AML-193 (cell line): Measurements from ENCODE around the gene MTHFD1L.
"Not testable (repeated sequence)": the region's sequence is repeated elsewhere in the genome, so short reads cannot be mapped to it uniquely, and the experiment has no call there.

ENCODE experiments used
- DNase-seq, 2 experiments: peaks; one replicate each; lab custom pipeline; 2025; lab: John Stamatoyannopoulos, UW

MTHFD1L gene

DNA sequence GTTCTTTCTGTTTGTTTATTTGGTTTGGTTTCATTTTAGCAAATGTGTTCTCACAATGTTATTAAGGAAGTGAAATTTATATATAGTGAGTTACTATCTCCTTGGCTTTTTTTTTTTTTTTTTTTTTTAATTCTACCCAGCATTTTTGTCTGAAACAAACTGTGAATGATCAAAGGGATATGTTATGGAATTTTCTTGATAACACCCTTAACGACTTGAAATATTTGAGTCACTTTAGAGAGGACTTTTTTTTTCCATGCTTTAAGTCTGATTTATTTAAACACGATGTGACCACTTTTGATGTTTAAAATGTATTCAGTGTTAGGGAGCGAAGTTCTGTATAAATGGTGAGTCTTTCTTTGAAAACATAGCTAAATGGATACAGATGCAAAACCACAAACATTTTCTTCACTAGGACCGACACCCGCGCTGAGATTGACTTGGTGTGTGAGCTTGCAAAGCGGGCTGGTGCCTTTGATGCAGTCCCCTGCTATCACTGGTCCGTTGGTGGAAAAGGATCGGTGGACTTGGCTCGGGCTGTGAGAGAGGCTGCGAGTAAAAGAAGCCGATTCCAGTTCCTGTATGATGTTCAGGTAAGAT lies 149.7 kb downstream of the MTHFD1L start:
- no peak for DNase-seq

DNA sequence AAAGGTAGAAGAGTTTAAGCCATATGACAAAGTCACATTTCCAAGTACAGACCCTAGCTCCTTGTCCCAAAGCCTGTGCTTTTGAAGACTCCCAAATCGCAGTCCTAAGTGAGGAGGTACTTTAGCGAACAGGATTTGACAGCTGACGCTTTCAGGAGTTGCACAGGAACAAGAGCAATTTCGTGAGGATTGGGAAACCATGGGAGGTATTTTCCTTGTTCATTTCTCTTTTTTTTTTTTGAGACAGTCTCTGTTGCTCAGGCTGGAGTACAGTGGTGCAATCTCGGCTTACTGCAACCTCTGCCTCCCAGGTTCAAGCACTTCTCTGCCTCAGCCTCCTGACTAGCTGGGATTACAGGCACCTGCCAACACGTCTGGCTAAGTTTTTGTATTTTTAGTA lies 150.6 kb downstream of the MTHFD1L start:
- DNase-seq, result no peak

DNA sequence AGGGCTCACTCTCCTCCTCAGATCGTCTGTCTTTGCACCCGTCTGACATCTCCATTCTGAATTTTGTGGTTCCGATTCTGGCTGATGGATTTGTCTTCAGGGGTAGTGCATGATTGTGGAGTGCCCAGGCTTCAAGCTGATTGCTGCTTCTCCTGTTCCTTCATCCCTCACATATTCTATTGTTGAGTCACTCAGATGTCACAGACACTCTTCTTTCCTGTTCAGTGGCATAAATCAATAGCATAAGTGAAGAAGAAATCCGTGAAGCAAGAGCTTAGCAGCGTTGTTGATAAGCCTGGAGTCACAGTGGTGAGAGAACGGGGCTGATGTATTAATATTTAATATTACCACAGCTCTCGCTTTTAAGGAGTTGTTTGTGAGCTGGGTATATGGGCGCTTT lies 152.5 kb downstream of the MTHFD1L start:
- DNase-seq, result no peak

DNA sequence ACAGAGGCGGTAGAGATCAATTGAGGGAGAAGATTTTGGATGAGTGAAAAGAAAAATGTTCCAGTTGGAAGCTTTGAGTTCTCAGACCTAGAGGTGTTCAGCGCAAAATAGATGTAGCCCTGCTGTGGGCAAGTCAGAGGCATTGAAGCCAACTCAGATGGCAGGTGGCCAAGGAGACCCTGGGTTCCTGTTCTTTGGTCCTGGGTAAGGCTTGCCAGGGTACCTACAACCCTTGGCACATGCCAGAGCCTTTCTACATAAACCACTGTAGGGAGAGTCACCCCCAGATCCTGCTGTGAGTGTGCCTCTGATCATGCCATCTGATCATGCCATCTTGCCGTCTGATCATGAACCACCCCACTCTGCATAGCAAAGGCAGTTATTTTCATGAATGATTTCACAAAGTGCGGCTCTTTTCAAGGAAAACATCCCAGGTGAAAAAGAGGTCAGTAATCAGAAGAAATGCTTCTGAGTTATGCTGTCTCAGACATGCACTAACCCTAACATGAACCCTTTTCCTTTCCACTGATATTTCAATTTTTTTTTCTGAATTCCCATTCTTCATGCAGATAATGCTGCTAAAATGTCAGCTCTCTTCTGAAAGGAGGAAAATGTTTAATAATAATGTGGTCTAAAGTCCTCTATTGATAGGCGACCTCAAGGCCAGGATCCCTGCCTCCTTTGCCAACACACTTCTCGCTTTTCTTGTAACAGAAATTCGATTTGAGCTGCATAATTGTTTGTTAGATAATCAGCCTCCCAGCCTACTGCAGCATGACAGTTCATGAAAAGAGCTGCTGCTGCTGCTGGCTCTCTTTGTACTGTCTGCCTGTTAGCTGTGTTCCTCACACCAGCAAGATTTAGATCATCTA lies 153.6 kb downstream of the MTHFD1L start:
- DNase-seq, result no peak

DNA sequence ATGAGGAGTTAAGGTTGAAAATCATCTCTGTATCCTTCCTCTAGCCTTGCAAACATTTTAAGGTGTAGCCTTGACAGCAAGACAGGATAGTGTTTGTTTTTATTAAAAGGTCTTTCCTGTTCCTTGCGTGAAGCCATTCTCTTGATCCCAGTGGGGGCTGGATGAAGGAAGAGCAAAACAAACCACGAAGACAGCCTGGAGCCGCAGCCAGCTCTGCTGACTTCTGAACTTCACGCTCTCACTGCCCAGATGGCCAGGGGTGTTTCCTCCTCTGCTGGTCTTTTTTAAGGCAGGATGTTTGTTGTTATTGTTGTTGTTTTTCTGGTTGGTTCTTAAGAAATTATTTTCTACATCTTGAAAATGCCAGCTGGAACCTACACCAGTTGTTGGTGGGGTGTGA lies 156.4 kb downstream of the MTHFD1L start:
- DNase-seq, result no peak

DNA sequence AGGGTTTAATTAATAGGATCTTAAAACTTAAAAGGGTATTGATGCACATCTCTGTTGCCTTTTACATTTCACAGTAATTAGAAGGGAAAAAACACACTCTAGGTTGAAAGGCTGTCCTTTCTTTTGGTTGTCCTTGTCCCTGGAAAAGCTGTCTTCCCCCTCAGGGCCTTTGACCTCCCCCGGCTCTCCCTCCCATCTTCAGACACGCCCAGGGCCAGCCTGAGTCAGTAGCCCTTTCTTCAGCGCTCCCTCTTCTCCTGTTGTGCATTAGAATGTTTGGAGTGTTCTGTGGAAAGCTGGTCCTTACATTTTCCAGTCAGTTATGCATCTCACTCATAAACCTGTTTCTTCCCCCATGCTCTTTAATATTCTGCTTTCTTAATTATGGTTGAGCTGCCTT lies 157.0 kb downstream of the MTHFD1L start:
- no peak for DNase-seq

DNA sequence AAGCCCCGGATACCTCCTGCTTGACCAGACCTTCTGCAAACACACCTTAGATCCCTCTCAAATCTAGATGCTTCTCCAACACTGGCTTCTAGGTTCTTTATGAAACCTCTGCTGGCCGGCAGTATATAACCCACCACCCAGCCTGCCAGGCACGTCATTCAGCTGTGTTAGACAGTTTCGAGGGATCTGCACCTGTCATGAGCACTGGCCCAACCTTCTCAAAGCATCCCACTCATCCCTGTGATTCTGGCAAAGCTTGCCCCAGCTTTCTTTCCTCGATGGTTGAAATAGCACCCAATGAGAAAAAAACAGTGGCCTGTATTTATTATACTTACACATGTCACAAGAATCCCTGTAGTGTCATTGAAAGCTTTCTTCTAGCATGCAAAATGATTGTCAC lies 157.8 kb downstream of the MTHFD1L start:
- no peak for DNase-seq

DNA sequence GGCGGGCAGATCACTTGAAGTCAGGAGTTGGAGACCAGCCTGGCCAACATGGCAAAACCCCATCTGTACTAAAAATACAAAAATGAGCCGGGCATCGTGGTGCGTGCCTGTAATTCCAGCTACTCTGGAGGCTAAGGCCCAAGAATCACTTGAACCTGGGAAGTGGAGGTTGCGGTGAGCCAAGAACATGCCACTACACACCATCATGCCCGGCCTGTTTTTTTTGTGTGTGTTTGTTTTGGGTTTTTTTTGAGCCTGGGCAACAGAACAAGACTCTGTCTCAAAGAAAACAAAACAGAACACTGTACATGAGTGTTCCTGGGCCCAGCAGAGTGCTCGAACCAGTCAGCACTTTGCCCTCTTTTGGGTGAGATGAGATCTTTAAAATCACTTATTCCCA lies 159.1 kb downstream of the MTHFD1L start:
- no peak for DNase-seq

DNA sequence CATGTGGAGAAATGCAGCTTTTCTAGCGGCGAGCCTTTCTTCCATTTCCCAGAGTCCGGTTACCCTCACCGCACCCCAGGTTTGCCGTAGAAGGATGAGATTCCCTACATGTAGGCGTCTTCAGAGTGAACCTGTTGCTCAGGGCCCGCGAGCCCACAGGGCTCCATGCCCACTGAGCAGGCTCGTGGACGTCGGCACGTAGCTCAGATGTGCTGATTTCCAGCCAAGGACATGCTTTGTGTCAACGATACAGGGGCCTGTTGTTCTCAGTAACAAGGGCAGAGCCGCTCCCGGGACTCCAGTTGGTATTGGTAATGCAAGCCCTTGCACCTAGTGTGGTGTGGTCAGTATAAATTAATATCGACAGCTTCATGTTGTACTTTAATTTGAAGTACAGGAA lies 159.6 kb downstream of the MTHFD1L start:
- DNase-seq, result no peak

DNA sequence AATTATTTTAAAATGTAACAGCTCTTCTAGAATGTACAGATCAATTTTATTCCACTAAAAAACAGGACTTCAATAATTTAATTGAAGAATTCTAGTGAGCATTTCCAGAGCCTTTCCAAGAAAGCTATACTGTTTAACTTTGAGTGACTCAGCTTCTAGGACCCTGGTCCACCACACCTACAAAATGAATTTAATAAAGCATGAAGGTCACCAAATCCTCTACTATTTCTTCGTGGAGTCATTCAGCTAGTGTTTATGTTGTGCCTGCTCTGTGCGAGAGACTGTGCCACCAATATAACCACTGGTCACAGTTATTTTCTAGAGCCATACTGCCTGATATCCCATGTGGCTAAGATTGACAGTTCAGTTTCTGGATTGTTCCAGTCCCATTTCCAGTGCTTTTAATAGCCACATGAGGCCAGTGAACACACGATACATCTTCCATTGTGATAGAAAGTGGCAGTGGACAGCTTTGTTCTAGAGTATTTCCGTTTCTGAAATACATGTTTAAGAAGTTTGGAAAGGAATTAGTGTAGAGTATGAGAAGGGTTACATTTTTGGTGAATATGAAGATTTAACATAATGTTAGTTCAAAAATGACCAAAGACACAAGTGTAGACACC lies 160.7 kb downstream of the MTHFD1L start:
- no peak for DNase-seq

DNA sequence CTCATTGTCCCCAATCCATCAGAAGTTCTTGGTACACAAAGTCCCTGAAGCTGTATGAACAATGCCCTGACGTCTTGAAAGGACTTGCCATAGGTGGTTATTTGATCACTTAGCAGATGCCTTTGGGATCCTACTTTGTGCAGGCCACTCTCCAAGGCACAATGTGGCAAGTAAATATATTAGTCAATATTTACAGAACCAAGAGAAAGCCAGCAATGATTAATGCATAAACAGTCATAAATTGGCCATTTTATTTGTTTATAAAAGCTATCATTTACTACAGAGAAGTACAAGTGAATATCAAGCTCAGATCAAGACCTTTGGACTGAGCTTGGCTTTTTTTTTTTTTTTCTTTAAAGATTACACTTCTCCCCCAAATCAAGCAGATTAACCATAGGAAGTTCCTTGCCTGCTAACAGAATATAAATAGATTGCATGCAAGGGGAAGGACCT lies 161.8 kb downstream of the MTHFD1L start:
- DNase-seq, result no peak

DNA sequence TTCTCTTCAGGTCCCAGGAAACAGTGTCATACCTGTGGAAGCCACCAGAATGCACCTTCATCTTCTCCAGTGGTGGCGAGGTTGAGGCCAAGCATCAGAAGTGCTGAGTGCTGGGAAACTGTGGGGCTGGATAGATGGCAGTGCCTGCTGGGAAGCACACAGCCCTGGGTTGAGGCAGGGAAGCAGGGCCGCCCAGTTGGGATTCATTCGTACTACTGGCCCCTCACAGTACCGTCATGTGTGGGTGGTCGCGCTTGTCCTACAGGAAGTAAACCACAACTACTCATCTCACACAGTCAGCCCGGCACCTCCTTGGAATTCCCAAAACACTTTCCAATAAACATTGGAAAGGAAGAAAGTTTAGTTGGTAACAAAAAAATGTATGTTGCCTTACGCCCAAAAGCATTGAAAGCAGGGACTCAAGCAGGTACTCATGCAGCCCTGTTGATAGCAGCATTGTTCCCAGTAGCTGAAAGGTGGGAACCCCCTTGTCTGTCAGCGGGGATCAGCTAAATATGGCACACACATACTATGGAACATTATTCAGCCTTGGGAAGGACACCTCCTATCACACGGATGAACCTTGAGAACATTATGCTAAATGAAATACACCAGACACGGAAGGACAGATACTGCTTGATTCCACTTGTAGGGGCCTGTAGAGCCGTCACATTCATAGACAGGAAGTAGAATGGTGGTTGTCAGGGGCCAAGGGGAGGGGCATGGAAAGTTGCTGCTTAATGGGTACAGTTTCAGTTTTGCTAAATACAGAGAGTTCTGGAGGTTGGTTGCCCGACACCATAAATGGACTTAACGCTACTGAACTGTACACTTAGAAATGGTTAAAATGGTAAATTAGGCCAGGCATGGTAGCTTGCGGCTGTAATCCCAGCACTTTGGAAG lies 162.7 kb downstream of the MTHFD1L start:
- DNase-seq, result no peak

DNA sequence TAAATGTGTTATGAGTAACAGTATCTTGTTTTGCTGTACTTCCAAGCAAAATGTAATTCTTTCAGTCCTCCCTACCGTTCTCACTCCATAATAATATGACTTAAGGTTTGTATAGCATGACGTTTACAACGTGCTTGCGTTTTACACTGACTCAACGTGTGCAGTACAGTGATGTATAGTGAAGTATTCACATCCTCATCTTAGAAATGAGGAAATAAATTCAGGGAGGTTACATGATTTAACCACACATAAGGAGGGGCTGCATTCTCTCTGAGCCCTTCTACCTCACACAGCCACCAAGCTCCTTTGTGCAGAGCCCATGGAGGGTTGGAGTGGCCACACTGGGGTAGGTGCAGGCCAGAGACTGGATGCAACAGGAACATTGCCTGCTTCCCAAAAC lies 164.5 kb downstream of the MTHFD1L start:
- no peak for DNase-seq

DNA sequence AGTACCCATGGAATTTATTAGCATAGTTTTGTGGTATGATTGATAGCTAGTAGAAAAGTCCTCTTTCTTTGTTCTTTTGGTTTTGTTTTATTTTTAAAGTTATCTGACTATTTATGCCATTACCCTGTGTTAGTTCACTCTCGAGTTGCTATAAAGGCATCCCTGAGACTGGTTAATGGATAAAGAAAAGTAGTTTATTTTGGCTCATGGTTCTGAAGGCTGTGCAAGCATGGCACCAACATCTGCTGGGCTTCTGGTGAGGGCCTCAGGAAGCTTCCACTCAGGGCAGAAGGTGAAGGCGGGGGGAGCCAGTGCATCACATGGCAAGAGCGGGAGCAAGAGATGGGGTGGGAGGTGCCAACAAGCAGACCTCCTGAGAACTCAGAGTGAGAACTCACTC lies 166.5 kb downstream of the MTHFD1L start:
- DNase-seq, result no peak

DNA sequence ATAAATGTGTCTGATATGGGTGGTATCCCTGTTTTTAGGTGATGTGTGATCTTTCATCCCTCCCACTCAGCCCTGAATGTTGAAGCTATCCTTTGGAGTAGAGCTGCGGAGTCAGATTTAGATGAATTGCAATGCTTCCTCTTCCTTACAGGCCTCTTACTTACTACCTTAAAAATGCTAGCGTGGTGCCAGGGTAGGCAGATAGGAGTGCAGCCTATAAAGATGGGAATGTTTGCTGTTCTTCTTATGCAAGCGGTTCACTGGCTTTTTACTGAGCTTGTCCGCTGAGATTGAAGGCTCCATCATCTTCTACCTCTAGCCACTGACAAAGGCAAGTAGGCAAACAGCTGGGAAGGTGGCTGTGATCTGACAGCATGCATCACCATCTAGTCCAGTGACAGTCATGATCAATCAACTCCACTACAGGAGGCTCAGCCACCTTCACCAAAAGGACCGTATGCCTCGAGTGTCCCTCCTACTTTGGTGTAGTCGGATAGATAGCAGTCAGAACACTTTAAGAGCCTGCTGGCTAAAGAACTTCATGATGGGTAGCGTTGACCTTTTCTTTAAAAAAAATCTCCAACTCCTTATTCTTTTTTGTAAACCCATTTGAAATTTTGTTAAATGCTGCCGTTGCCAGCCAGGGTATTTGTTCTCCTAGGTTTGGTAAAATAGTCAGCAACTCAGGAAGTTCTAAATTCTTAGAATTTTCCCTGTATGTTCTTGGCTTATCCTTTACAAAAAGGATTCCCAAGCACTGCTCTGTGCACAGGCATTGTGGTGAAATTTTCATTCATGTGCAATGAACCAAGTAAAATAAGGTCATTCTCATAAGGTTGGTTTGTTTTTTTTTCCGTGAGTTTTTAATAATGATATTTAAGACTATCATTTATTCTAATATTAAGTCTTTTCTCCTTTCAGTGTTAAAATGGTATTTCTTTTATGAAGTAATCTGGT lies 169.6 kb downstream of the MTHFD1L start:
- DNase-seq, result no peak

DNA sequence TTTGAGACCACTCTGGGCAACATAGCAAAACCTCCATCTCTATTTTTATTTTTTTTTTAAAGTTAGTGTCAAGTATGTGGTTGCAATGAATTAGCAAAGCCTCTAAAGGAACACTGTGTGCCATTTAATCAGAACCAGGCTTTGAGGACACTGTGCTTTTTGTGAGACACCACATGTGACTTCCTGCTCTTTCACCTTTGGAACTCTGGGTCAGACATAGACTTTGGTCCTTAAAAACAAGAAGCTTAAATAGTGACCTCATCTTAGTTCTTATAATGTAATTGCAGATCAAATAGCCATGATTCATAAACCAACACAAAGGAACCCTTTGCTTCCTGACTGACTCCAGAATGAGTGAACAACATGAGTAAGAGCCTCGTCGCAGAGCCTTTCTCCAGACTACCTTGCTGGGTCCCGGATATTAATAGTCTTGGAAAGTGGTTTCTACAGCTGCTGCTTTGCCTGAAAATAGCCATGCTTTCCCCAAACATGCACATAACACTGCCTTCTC lies 170.8 kb downstream of the MTHFD1L start:
- not testable (repeated sequence) for DNase-seq

DNA sequence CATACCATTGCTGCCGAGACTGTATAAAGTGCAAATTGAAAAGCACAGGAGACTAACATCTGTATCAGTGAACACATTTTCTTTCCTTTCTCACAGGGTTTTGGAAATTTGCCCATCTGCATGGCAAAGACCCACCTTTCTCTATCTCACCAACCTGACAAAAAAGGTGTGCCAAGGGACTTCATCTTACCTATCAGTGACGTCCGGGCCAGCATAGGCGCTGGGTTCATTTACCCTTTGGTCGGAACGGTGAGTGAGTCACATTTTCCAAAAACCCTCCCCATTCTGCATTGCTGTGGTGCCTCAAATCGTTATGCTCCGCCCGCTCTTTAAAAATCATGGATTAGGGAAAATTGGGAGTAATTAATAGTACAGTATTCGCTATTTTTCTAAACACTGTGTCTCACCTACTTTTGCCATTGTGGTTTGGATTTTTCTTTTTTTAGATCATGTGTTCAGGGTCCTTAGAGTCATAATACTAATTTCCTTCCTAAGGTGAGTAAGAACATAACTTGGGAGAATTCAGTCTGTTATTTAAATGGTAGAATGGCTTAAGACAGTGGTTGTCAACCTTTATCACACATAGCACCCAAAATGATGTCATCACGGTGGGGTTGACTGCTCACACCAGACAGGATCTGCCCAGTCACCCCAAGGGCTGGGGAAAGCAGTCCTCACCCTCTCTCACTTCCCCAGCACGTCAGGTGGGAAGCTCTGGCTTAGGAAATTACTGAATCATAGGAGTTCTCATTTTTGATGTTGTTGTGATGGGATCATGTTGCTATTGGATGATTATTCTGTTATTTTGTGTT lies 171.6 kb downstream of the MTHFD1L start:
- no peak for DNase-seq

DNA sequence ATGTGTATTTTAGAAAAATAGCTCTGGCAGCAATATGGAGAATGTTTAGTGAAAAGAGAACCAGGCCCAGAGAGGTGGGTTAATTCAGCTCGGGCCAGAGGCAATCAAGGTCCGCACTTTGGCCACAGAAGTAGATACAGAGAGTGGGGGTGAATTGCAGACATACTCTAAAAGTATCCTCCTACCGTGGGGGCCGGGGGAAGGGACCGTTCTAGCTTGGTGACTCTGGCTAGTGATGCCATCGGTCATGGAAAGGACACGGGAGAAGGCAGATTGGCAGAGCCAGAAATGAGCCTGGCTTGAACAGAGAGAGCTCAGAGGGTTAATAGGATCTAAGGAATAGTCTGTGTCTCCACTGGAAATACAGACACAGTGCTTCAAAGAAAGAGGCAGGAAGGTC lies 173.1 kb downstream of the MTHFD1L start:
- DNase-seq, result no peak

DNA sequence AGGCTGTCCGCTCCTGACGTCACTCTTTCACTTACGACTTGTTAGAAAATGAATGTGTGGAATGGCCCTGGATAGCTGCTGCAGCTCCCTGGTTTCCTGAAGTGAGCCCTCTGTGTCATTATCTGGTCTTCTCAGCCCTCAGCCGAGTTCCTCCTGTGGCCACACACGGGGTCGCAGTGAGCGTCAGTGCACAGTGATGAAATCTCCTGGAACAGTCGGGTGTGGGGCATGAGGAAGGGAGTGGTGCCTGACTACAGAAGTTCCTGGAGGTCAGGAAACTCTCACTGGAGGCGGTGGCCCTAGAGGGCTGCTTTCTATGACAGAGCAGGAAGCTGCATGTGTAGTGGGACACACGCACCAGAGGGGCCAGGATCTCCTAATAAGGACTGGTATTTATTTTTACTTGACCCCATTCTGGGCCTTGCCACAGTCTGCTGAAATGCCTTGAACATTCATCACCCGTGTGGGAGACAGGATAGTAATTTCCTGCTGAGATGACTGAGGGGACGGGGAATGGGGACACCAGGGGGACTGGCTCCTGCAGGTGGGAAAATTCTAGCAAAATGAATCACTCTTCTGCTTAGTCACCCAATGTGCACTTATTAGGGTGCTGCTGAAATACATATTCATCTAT lies 175.5 kb downstream of the MTHFD1L start:
- peak; percentile 68 to 69 for DNase-seq
